Hematopoietic multipotent progenitor cell treated with erythropoietin and hydrocortisone succinate and interleukin-3 and kit ligand, for 6 days (in vitro differentiated cells): ENCODE results near the gene TMEM212.

Experiments
- DNase-seq: peaks from one replicate; pipeline ENCODE4 v3.0.0-alpha.2; 2015

The TMEM212 gene

DNA sequence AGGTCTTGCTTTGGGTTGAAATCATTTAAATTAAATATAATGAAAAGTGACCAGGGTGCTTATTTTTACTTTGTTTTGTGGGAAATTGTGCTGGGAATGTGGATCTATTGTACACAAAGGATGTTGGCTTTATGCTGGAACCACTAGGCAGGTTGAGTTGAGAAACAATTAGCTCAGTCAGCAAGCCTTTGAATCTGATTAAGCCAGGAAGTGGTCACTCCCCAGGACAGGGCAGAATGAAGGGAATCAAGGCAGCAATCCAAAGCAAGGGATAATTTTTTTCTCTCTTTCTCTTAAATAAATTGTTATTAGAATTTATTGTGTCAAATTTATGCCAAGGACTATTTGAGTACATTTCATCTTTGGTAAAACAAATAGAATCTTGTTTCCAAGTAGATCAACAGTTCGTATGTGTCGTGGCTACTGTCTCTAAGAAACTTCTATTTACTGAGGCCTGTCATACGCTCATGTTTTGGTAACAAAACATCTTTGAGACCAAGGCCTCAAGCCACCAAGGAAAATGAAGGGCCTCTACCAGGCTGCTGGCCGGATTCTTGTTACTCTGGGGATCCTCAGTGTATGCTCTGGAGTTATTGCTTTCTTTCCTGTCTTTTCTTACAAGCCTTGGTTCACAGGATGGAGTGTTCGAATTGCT lies at the start of gene TMEM212:
TSS of gene TMEM212 (plus strand) at position 486 of the 655 bp plus-strand sequence. CDS start at position 521, 35 bp downstream.
- DNase-seq: no peak

DNA sequence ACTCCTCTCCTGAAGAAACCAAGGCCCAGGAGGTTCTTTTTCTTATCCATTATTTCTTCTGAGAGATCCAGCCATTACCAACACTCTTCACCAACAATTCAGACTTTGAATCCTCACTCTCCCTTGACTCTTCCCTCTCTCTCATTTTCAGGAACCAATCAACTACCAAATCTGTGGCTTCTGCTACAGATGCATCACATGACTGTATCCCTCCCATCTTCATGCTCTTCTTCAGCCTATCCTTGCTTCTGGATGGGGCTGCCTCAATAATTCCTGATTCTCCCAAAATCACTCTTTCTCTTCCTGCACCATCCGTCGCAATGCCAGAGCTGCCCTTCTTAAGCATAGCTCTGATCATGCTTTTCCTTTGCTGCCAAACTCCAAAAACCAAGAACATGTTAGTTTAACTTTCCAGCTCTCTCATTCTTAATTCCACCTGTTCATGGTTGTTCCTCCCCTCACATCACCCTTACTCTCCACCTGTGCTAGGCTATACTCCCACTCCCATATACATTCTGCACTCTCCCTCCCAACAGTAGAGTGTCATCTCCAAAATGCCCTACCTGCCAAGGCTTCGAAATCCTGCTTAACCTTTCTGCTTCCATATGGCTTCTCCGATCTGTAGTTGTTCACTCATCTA lies 46.4 kb upstream of the TMEM212 start:
- no peak for DNase-seq

DNA sequence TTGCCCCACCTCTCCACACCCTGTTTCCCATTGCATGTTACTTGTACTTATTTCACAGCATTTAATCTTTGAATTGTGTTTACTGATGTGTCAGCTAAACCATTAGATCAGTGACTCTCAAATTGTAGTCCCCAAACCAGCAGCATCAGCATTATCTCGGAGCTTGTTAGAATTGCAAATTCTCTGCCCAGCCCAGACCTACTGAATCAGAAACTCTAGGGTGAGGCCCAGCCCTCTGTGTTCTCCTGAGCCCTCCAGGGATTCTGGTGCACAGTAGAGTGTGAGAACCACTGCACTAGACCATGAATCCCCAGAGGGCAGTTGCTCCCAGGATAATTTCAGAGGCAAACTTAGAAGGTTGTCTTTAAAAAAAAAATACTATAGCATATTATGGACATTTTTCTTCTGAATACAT lies 45.9 kb upstream of the TMEM212 start:
- DNase-seq: no peak

DNA sequence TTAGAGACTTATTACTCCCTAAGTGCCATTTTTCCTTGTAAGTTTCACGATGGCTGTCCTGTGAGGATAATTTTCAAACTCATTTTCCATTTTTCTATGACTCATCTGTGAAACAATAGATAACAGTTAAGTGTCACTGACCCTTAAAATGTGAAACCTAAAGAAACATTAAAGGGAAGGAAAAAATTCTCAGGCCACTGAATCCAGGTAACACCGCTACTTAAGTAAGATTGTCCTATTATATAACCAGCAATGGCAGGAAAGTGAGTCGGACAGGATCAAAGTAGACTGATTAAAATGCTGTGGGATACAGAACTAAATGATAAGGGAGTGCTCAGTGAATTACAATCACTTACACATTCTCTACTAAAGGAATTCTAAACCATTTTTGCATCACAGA lies 45.3 kb upstream of the TMEM212 start:
- DNase-seq: no peak

DNA sequence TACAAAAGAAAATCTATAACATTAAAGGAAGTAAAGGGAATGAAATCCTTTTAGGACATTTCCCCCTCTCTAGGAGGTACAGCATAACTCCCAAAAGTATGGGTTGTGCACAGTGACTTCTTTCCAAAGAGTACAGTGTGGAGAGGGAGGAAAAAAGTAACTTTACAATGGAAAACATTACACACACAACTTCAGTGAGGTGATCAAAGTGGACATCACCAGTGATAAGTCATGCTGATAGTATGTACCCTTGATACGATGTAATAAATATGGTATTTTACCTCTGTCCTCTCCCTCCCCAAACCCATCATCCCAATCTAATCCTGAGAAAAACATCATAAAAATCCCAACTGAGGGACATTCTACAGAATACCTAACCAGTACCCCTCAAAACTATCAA lies 43.6 kb upstream of the TMEM212 start:
- no peak for DNase-seq

DNA sequence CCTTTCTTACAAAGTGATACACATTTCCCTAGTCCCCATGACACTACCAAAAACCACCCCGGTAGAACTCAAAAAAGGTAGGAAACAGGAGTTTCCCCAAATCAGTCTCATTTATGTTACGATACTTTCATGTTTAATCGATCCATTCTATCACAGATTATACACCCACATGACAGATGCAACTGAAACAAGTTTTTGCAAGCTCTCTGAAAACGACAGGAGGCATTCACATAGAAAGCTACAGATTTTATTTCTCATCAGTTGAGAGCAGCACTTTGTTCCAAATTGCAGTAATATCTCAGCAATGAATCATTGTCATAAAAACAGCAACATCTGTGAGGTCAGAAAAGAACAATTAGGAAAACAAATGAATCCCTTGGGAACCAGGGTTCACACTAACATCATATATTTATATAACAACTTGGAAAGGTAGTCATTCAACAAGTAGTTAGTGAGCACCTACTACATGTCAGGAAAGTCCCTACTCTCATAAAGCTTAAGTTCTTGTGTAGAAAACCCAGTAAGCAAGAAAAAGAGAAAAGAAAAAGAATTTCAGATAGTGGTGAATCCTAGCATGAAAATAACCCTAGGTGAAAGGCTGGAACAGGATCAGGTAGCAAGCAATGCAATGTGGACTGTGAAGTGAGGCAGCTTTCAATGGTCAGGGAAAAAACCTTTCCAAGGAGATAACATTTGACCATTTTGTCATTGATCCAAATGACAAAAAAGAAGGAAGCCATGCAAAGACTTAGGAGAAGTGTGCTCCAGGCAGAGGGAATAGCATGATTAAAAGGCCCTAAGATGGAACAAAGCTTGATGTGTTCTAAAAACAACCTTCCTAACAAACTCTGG lies 41.2 kb upstream of the TMEM212 start:
- DNase-seq: no peak

DNA sequence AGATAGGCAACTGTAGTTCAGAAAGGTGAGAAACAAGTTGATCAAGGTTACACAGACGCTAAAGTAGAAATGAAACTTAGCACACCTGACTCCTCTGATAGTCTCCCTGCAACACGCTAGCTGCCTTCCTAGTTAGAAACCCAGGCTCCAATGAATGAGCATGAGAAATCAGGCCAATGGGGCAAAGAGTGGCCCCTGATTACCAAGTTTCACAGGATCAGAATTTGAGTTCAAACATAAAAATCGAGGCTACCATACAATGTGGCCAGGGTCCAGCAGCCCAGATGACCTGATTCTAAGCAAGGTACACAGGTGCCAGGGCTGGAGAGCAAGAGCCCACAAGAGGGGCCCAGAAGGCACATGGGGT lies 40.6 kb upstream of the TMEM212 start:
- DNase-seq: no peak

DNA sequence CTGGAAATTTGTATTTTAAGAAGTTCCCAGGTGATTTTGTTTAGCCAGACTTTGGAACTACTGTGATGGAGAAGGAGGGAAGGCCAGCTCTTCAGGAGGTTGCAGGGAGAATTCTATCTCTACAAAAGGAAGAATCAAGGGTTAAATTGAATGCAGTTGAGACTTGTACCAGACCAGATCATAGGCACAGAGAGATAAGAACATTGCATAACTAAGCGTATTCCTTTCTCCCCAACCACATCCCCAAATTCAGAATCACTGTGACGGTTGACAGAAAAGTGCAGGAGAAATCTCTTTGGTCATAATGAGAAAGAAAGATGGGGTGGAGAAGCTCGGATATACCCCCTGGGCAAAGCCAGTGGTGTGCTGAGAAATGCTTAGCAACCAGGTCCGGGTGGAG lies 40.1 kb upstream of the TMEM212 start:
- peak; percentile 54 for DNase-seq

DNA sequence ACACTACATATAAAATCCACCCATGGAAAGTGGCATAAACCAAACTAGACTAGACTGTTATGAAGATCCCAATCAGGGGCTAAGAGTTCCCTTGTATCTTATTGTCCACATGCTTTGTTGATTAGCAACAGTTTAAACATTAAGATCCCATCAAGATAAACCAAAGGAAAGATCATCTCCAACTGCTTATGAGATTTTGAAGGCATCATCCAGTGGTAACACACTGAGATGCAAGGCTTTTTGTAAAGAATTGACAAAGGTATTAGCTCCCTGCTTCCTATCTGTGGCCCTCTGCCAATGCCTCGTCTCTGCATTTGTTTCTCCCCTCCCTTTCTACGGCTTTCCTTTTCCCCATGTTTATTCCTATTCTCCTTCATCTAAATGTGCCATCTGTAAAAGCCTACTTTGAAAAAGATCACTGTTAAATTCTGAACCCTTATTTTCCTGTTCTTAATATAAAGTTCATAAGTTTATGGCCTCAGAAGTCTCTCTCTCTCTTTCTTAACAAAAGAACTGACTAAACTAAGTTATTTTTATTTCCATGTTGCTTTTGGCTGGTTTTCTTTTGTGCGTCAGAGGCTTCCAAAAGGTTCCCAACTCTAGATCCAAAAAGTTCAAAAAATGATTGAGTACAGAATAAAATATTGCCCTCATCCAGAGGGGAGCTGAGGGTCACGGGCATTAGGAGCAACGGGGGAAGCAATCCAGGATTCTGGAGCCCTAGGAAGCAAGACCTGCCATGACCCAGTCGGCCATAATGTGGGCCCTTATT lies 38.3 kb upstream of the TMEM212 start:
- peak; percentile 27 for DNase-seq

DNA sequence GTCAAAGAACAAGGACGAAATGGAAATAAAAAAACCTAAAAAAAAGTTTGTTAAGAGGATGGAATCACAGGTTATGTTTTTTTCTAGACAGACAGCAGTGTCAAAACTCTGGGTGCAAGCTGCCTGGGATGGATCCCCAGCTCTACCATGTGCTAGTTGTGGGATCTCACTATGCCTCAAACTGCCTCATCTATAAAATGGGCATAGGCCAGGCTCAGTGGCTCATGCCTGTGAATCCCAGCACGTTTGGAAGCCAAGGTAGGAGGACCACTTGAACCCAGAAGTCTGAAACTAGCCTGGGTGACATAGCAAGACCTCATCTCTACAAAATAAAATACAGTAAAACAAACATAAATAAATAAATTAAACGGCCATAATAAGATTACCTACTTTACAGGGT lies 37.5 kb upstream of the TMEM212 start:
- DNase-seq: no peak

DNA sequence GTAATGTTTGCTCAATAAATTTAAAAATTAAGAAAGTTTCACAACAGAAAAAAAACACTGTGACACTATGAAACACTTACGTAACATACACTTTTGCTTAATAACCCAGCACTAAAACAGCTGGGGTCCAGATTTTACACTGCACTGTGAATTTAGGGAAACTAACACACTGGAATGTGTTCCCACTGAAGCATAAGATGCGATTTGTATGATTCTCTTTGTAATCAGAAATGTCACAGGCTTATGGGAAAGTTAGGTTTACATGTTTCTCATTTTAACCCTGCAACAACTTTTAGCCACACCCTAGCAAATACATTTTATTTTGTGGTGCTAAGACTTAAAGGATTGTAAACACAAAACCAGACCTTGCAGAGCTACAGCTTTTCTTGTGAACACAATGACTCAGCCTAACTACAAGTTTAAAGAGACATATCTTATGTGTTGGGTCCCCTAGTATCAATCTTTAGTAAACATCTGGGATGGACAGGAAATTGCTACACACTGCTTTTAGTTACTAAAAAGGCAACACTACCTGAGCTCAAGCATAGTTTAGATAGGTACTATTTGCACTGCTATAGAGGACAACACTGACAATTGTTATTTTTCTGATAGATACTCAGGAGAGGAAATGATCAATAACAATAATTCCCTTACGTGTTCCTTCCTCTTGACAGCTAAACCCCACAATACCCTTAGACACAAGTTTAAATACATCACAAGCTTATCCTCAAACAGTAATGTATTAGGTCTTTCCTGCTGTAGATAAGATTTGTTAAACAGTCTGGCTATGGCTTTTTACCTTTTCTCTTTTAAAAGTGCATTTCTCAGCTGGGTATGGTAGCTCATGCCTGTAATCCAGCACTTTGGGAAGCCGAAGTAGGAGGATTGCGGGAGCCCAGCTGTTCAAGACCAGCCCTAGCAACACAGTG lies 36.7 kb upstream of the TMEM212 start:
- DNase-seq: peak; percentile 74

DNA sequence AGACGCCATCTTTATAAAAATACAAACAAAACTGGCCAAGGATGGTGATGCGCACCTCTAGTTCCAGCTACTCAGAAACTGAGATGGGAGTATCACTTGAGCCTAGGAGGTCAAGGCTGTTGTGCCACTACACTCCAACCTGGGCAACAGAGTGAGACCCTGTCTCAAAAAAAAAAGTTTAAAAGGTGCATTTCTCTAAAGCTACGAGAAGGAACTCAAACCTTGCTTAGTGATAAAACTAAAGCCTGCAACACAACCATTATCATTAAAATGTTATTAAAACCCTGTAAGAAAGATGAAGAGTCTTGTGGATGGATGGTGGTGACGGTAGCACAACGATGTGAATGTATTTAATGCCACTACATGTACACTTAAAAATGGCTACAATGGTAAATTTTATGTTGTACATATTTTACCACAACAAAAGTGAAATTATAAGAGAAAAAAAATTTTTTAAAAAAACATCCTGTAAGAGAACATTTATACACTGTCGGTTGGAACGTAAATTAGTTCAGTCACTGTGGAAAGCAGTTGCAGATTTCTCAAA lies 35.9 kb upstream of the TMEM212 start:
- DNase-seq: no peak

DNA sequence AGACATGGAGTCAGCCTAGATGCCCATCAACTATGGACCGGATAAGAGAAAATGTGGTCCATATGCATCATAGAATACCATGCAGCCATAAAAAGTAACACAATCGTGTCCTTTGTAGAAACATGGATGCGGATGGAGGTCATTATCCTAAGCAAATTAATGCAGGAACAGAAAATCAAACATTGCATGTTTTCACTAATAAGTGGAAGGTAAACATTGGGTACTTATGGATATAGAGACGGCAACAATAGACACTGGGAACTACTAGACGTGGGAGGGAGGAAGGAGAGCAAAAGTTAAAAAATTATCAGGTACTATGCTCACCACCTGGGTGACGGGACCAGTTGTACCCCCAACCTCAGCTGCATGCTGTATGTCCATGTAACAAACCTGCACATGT lies 35.3 kb upstream of the TMEM212 start:
- no peak for DNase-seq

DNA sequence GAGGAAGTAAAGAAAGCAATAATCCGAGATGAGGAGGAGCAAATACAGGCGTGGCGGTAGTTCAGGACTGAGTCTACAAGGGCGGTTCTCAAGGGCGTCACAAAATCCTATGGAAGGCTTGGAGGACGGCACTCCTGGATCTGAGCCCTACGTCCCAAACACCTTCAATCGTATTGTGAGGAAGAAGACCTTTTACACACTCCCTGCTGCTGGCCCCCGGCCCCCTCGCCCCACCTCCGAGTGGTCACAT lies 33.6 kb upstream of the TMEM212 start:
- no peak for DNase-seq

DNA sequence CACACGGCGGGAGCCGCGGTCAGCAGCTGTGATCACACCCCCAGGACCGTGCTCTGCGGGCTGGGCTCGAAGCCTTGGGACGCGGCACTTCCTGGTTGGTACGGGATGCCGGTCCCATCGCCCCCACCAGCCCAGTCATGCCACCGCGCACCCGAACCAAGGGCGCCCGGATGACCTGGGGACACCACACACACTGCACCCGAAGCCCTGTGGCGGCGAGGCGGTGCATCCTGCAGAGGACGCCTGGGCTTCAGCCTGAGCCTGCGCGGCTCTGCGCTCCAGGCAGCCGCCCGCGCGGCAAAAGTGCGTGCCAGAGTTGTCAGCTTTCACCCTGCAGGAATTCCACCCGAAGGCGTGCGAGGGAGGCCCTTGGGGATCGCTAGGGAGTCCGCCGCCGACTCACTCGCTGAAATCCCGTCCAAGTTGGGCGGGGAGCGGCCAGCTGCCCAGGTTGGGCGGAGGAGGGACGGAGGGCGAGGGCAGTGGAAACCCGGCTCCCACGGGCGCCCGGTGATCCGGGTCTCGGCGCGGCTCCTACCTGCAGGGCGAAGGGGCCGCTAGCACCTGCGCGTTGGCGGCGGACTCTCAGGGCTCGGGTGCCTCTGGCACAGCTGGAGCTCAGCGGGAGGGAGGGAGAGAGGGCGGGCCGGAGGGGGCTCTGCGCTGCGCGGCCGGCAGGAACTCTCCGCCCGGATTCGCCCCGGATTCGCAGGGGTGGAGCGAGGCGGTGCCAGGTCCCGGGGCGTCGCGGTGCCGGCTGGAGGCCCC lies 33.1 kb upstream of the TMEM212 start, which contains the start of gene PLD1:
TSS of gene PLD1 (minus strand) at position 623 of the 768 bp plus-strand sequence. CDS start 72,432 bp downstream, outside the sequence.
- DNase-seq: peak; percentile 89

DNA sequence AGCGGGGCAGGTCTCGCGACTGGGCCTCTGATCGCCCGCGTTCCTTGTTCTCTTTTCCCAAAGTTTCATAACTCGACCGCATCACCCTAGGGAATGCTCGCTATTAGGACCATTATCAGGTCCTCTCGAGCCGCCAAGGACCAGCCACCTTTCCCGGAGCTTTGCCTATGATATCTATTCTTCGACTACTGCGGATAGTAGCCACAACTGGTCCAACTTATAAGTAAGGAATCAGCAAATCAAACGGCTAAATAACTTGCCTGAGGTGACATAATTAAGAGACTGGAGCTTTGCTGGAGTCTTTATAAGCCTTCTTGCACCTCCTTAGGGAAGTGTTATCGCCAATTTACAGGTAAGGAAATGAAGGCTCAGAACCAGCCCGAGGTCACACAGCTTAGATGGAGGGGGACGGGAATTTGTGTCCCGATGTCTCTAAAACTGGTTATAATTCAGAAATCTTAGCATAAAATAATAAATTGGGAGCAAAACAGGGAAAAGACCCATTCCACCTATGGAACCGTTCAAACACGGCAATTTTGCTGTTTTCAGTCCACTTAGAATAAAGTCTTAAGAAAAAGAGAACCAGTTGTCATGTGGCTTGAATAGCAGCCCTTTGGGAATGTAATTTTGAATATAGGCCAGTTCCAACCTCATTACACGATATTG lies 32.4 kb upstream of the TMEM212 start:
- no peak for DNase-seq

DNA sequence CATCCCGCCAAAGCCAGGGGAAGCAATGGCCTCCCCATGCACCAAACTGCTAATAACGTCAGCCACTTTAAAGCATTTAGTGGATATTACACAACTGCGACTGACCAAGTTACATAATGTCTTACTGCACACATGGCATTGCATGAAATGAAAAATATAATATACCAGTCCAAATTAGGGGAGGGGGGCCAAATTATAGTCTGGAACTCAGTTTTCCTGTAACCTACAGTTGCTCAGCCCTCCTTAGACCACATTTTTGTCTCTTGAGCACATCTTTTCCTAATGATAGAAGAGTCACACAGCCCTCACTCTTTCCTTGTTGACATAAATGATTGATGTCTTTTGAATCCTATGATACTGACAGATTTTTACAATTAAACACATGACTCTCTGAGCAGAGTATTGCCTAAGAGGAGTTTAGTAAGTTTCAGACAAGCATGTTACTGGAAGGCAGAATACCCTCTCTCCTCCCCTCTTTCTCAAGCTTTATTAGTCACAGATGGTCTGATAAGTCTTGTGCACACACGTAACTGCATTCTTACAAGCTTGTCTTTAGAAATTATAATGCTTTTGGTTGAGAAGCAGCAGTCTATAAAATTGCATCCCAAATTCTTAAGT lies 31.7 kb upstream of the TMEM212 start:
- DNase-seq: peak; percentile 92

DNA sequence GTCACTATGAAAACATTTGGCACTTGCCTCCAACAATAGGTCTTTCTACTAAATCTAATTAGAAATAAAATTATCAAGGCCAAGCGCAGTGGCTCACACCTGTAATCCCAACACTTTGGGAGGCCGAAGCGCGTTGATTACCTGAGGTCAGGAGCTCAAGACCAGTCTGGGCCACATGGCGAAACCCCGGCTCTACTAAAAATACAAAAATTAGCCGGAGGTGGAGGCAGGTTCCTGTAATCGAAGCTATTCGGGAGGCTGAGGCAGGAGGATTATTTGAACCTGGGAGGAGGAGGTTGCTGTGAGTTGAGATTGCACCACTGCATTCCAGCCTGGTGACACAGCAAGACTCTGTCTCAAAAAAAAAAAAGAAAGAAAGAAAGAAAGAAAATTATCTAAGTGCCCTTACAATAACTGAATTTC lies 31.2 kb upstream of the TMEM212 start:
- DNase-seq: no peak

DNA sequence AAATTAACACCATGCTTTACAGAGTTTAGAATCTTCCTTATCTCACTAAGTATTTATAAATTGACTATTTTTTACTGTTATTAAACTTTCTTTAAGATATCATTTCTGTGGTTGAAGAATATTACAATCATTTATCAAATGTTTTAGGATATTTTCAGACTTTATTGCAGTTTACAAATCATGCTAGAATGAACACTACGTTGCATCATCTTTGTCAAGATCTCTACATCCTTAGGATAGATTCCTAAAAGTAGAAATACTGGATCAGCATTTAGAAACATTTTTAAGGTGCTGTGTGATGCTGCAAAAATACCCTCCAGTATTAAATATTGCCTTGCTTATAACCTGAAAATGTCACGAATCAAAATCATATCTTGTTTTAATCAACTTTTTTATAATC lies 30.3 kb upstream of the TMEM212 start:
- DNase-seq: no peak

DNA sequence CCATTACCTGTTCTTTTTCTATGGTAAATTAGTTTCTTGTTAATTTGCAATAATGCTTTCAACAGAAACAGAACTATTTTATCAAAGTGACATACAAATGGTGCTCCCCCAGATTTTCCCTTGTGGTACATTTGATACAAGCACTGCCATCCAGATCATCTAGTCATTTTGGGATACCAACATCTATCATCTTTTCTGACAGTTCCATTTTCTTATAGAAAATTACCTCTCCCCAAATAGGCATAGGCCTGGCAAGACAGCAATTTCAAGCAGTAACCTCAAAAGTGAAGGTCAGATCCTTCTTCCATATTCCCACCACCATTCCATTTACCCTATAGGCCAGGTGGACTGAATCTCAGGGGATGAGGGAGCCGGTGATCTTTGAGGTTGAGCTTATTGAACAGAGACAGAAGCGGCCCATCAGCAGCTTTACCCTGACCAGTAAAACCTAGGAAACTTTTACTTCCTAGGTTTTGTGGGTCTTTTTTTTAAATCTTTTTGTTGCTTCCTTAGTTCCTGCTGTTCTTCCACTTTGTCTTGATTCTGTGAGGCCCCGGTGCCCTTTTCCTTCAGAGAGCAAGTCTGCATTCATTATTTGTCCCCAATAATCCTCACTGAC lies 29.8 kb upstream of the TMEM212 start:
- DNase-seq: no peak
